Activated T-cell treated with anti-CD3 and anti-CD28 coated beads, Interleukin-2, amount 50 U/mL, for 72 hours (primary cell): Measurements from ENCODE around the gene ACACA. TPM values are rescaled to one million over a fixed set of nuclear protein-coding genes. Genes with fewer than 3 reads are reported as not detected.
"Not testable (repeated sequence)": the region's sequence is repeated elsewhere in the genome, so short reads cannot be mapped to it uniquely, and the experiment has no call there.

Source experiments
- ATAC-seq, 2 donors: fragments of 150-1000 bp; cut with Tn5 transposase; replicated peaks in 1 of 2; 2 replicates each; pipeline ENCODE4 v1.10.0; 2021; ENCODE audit warnings: moderate library complexity in 2 of 2, mild to moderate bottlenecking in 1 of 2
- DNase-seq, 2 donors: peaks; one replicate each; pipeline ENCODE4 v3.0.0; 2021 to 2022; ENCODE audit warnings: mixed read lengths in 1 of 2
- H3K27ac Mint-ChIP-seq: one replicate; pipeline ENCODE4 v1.8.0; 2022; ENCODE audit warnings: mild to moderate bottlenecking, moderate library complexity, mixed read lengths
- H3K27me3 Mint-ChIP-seq: one replicate; pipeline ENCODE4 v1.8.0; 2022; ENCODE audit warnings: low read depth, mixed read lengths
- H3K36me3 Mint-ChIP-seq, 2 donors: one replicate each; pipeline ENCODE4 v1.8.0; 2022; ENCODE audit warnings: mixed read lengths in 2 of 2, mild to moderate bottlenecking in 1 of 2; ENCODE audit not compliant: insufficient read depth in 2 of 2
- H3K4me1 Mint-ChIP-seq: one replicate; pipeline ENCODE4 v1.8.0; 2022; ENCODE audit warnings: low read depth, mixed read lengths
- H3K4me3 Mint-ChIP-seq, 2 donors: one replicate each; pipeline ENCODE4 v1.8.0; 2022; ENCODE audit warnings: mild to moderate bottlenecking in 2 of 2, mixed read lengths in 2 of 2, moderate library complexity in 2 of 2
- H3K9me3 Mint-ChIP-seq, 2 donors: one replicate each; pipeline ENCODE4 v1.8.0; 2022; ENCODE audit warnings: mixed read lengths in 2 of 2
- total RNA-seq, 2 donors: library from RNA; stranded (reverse); gene quantifications; one replicate each; pipeline ENCODE4 v1.2.3, GENCODE V29; 2022

Gene ACACA
- total RNA-seq, 2 donors from 2014 or later: 53.2 to 53.3 TPM

GRCh38 chr17:37079065-37079708 is 327.4 kb downstream of the ACACA start:
- no peaks in the 10 kb centered on the region for H3K4me1 Mint-ChIP-seq
- no peak overlapping the region for H3K4me3 Mint-ChIP-seq
- peaks cover 3 to 6% of the 10 kb centered on the region in 2 donors for H3K9me3 Mint-ChIP-seq
- peaks cover 2 to 4% of the 10 kb centered on the region in 2 donors for H3K36me3 Mint-ChIP-seq
- H3K27ac Mint-ChIP-seq: no peak overlapping the region
- DNase-seq (no peak), ATAC-seq (no peak)
- no peaks in the 10 kb centered on the region for H3K27me3 Mint-ChIP-seq

- H3K4me1 Mint-ChIP-seq, ATAC-seq, DNase-seq, H3K27ac Mint-ChIP-seq, H3K4me3 Mint-ChIP-seq, H3K36me3 Mint-ChIP-seq, H3K27me3 Mint-ChIP-seq, H3K9me3 Mint-ChIP-seq: not testable (repeated sequence)
Observed at GRCh38 chr17:37073464-37073863, 333.2 kb downstream of the ACACA start.

- no peaks in the 10 kb centered on the region for H3K4me1 Mint-ChIP-seq
- H3K36me3 Mint-ChIP-seq: no peaks in the 10 kb centered on the region
- H3K27ac Mint-ChIP-seq: no peak overlapping the region
- ATAC-seq (no peak), DNase-seq (no peak)
- peaks cover 10% of the 10 kb centered on the region for H3K27me3 Mint-ChIP-seq
- H3K4me3 Mint-ChIP-seq: no peak overlapping the region
- H3K9me3 Mint-ChIP-seq: no peaks in the 10 kb centered on the region
Observed at GRCh38 chr17:37069087-37069486, 337.5 kb downstream of the ACACA start.

- ATAC-seq: no peak
Observed at GRCh38 chr17:37068266-37068665, 338.4 kb downstream of the ACACA start.

GRCh38 chr17:37067555-37068111 is 339.0 kb downstream of the ACACA start:
- Mint-ChIP-seq H3K36me3 (no peaks in the 10 kb centered on the region), H3K4me1 (no peaks in the 10 kb centered on the region), H3K27me3 (peaks cover 10% of the 10 kb centered on the region), H3K4me3 (no peak overlapping the region), H3K9me3 (no peaks in the 10 kb centered on the region), H3K27ac (no peak overlapping the region)
- no peak for DNase-seq
- ATAC-seq: no peak

More at GRCh38 chr17:37068266-37068665, 338.4 kb downstream of the ACACA start:
- Mint-ChIP-seq H3K27me3 (peaks cover 10% of the 10 kb centered on the region), H3K9me3 (no peaks in the 10 kb centered on the region), H3K4me1 (no peaks in the 10 kb centered on the region), H3K27ac (no peak overlapping the region), H3K36me3 (no peaks in the 10 kb centered on the region), H3K4me3 (no peak overlapping the region)
- DNase-seq: no peak

GRCh38 chr17:37066322-37067255 is 340.0 kb downstream of the ACACA start:
- Mint-ChIP-seq H3K4me1 (no peaks in the 10 kb centered on the region), H3K27me3 (peaks cover 10% of the 10 kb centered on the region), H3K9me3 (no peaks in the 10 kb centered on the region), H3K4me3 (no peak overlapping the region), H3K36me3 (no peaks in the 10 kb centered on the region), H3K27ac (peak overlapping the region; percentile 28)
- no peak for ATAC-seq
- no peak for DNase-seq

GRCh38 chr17:37065486-37066321 is 340.9 kb downstream of the ACACA start:
- no peaks in the 10 kb centered on the region for H3K4me1 Mint-ChIP-seq

GRCh38 chr17:37064956-37065355 is 341.7 kb downstream of the ACACA start:
- Mint-ChIP-seq H3K9me3 (no peaks in the 10 kb centered on the region), H3K27ac (no peak overlapping the region), H3K4me1 (no peaks in the 10 kb centered on the region), H3K4me3 (no peak overlapping the region), H3K36me3 (no peaks in the 10 kb centered on the region), H3K27me3 (peaks cover 10% of the 10 kb centered on the region)
- no peak for ATAC-seq
- no peak for DNase-seq

More at GRCh38 chr17:37065486-37066321, 340.9 kb downstream of the ACACA start:
- no peaks in the 10 kb centered on the region for H3K9me3 Mint-ChIP-seq
- no peak overlapping the region for H3K27ac Mint-ChIP-seq
- H3K27me3 Mint-ChIP-seq: peaks cover 10% of the 10 kb centered on the region
- no peaks in the 10 kb centered on the region for H3K36me3 Mint-ChIP-seq
- no peak for ATAC-seq
- no peak overlapping the region for H3K4me3 Mint-ChIP-seq
- DNase-seq: no peak

- DNase-seq (no peak), ATAC-seq (no peak)
- H3K27ac Mint-ChIP-seq: no peak overlapping the region
- H3K36me3 Mint-ChIP-seq: no peaks in the 10 kb centered on the region
- H3K9me3 Mint-ChIP-seq: no peaks in the 10 kb centered on the region
- H3K4me1 Mint-ChIP-seq: no peaks in the 10 kb centered on the region
- H3K4me3 Mint-ChIP-seq: no peak overlapping the region
- peaks cover 10% of the 10 kb centered on the region for H3K27me3 Mint-ChIP-seq
Observed at GRCh38 chr17:37064206-37064605, 342.4 kb downstream of the ACACA start.

GRCh38 chr17:37062021-37062420 is 344.6 kb downstream of the ACACA start:
- Mint-ChIP-seq H3K4me1 (no peaks in the 10 kb centered on the region), H3K36me3 (peaks cover 0 to 3% of the 10 kb centered on the region in 2 donors), H3K9me3 (no peaks in the 10 kb centered on the region), H3K27ac (no peak overlapping the region), H3K27me3 (peaks cover 6% of the 10 kb centered on the region), H3K4me3 (no peak overlapping the region)
- DNase-seq (no peak), ATAC-seq (no peak)

- Mint-ChIP-seq H3K4me3 (no peak overlapping the region), H3K9me3 (no peaks in the 10 kb centered on the region), H3K36me3 (peaks cover 0 to 3% of the 10 kb centered on the region in 2 donors), H3K27me3 (no peaks in the 10 kb centered on the region), H3K27ac (no peak overlapping the region), H3K4me1 (no peaks in the 10 kb centered on the region)
- no peak for DNase-seq
- no peak for ATAC-seq
Observed at GRCh38 chr17:37060928-37061327, 345.7 kb downstream of the ACACA start.

- H3K4me1 Mint-ChIP-seq: no peaks in the 10 kb centered on the region
- ATAC-seq: no peak
Observed at GRCh38 chr17:37060094-37060493, 346.5 kb downstream of the ACACA start.

More at GRCh38 chr17:37060094-37060493, 346.5 kb downstream of the ACACA start:
- no peaks in the 10 kb centered on the region for H3K9me3 Mint-ChIP-seq
- H3K27me3 Mint-ChIP-seq: no peaks in the 10 kb centered on the region
- DNase-seq: no peak
- no peak overlapping the region for H3K4me3 Mint-ChIP-seq
- no peak overlapping the region for H3K27ac Mint-ChIP-seq
- H3K36me3 Mint-ChIP-seq: peaks cover 0 to 3% of the 10 kb centered on the region in 2 donors
